Measurements from ENCODE around the gene TRIM56.
"Not testable (repeated sequence)": the region's sequence is repeated elsewhere in the genome, so short reads cannot be mapped to it uniquely, and the experiment has no call there.

TRIM56 gene

DNA sequence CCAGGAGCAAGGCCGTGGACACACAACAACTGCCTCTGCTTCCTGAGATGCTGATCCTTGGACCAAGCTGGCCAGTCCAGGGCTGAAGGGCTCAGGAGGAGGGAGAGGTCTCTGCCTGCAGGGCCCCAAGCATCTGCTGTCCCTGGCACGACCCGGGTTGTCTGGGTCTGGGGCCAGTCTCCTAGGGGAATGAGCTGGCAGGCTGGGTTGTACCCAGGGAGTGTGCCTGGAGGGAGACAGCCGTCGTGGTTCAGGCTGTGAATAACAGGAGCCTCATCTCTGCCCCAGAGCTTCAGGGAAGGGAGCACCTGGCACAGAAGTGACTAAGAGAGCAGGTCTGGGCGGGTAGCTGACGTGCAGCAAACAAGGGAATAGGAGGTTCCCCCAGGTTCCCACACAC is 23.7 kb downstream of the TRIM56 start:
- no peak overlapping the region for H3K4me3 ChIP-seq (ENCODE audit: low read depth, low read length)
- no peak for DNase-seq (ENCODE audit: low read depth)

DNA sequence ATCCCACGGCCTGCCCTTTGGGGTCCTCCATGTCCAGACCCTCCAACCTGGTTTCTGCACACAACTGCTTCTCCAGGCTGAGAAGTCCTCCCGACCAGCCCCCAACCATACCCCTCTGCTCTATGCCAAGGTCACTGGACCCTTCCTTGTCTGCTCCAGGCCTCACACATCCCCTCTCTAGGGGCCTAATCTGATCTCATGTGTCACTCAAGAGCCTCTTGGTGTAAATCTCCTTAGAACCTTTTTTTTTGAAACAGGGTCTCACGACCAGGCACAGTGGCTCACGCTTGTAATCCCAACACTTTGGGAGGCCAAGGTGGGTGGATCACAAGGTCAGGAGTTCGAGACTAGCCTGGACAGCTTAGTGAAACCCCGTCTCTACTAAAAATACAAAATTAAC is 24.1 kb downstream of the TRIM56 start:
- no peak for DNase-seq (ENCODE audit: low read depth)
- H3K4me3 ChIP-seq (ENCODE audit: low read depth, low read length): no peak overlapping the region

DNA sequence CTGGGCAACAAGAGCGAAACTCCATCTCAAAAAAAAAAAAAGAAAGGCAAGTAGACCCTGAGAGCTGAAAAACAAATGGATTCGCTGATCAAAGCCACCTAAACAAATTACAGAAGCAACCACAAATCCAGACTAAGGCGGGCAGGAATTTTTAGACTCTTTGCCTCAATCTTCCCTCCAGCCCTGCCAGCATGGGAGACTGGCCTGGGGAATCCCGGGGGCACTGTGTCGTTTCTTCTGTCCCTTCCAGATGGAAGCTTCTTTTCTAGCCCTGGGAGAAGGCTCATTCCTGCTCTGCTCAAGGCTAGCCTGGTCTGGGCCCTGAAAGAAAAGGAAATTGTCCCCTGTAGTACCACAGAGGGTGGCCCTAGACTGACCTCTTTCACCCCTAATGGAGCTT is 26.0 kb downstream of the TRIM56 start:
- H3K4me3 ChIP-seq (ENCODE audit: low read depth, low read length): no peak overlapping the region
- no peak for DNase-seq (ENCODE audit: low read depth)

DNA sequence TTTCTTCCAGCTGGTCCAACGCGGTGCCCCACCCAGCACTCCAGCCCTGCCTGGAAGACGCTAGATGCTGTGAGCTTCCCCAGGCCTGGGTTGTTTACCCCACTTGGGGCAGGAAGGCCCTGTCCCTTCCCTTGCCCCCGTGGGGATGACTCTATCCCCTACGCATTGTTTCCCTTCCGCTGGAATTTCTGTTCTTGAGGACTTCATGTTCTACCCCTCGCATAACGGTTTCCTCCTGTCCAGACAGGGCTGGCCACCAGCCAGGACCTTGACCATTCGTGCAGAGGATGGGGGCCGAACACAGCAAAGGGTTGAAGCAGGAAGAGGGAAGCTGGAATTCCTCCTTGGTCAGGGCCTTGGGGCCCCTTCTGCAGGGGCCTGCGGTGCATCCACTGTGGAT is 27.0 kb downstream of the TRIM56 start:
- peak; percentile 95 for DNase-seq (ENCODE audit: low read depth)
- H3K4me3 ChIP-seq (ENCODE audit: low read depth, low read length): no peak overlapping the region

DNA sequence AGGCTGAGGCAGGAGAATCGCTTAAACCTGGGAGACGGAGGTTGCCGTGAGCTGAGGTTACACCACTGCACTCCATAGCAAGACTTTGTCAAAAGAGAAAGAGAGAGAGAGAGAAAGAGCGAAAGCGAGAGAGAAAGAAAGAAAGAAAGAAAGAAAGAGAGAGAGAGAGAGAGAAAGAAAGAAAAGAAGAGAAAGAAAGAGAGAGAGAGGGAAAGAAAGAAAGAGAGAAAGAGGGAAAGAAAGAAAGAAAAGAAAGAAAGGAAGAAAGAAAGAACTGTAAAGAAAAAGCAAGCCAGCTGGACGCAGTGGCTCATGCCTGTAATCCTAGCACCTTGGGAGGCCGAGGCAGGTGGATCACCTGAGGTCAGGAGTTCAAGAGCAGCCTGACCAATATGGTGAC is 27.9 kb downstream of the TRIM56 start:
- not testable (repeated sequence) for DNase-seq (ENCODE audit: low read depth); H3K4me3 ChIP-seq (ENCODE audit: low read depth, low read length)

DNA sequence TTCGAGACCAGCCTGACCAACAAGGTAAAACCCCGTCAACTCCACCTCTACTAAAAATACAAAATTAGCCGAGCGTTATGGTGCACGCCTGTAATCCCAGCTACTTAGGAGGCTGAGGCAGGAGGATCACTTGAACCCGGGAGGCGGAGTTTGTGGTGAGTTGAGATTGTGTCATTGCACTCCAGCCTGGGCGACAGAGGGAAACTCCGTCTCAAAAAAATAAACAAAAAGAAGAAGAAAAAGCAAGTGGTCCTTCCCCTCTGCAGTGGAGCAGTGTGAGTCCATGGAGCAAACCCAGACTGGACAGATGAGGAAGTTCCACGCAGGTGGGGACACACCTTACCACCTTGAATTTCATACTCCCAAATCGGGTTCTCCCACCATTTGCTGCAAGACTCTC is 28.6 kb downstream of the TRIM56 start:
- no peak for DNase-seq (ENCODE audit: low read depth)
- no peak overlapping the region for H3K4me3 ChIP-seq (ENCODE audit: low read depth, low read length)

DNA sequence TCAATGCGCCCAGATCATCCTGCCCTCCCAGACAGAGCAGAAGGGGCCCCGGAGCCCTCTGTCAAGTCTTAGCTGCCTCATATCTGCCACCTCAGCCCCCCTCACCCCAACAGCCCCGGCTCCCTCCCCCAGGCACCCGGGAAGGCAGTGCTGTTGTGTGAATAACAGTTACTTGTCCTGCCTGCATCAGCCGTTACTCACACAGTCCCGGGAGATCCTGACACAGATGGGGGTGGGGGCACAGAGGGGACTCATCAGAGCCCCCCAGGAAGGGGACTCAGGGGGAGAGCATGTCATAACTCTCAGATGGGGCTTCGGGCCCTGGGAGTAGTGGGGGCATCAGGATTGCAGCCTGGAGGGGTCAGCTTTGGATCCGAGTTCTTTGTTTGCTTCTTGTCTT is 29.2 kb downstream of the TRIM56 start:
- no peak overlapping the region for H3K4me3 ChIP-seq (ENCODE audit: low read depth, low read length)
- no peak for DNase-seq (ENCODE audit: low read depth)

DNA sequence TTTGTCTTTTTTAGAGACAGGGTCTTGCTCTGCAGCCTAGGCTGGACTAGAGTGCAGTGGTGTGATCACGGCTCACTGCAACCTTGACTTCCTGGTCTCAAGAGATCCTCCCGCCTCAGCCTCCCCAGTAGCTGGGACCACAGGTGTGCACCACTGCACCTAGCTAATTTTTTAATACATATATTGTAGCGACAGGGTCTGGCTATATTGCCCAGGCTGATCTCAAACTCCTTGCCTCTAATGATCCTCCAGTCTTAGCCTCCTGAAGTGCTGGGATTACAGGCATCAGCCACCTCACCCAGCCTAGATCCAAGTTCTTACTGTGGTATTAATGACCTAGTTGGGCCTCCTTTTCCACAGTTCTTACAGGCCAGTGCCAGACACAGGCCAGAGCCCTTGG is 29.9 kb downstream of the TRIM56 start:
- DNase-seq (ENCODE audit: low read depth): no peak
- H3K4me3 ChIP-seq (ENCODE audit: low read depth, low read length): no peak overlapping the region

DNA sequence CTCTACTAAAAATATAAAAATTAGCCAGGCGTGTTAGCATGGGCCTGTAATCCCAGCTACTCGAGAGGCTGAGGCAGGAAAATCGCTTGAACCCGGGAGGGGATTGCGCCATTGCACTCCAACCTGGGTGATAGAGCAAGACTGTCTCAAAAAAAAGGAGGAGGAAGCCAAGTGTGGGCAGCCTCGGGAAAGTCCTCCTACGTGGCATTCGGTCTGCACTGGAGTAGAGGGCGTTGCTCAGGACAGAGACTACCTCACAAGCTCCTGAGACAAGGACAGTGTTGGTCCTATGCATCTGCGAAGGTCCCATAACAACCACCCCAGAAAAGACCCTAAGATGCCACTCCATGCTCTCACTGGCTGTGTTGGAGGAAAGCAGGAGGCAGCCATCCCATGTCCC is 31.6 kb downstream of the TRIM56 start:
- H3K4me3 ChIP-seq (ENCODE audit: low read depth, low read length): no peak overlapping the region
- no peak for DNase-seq (ENCODE audit: low read depth)

DNA sequence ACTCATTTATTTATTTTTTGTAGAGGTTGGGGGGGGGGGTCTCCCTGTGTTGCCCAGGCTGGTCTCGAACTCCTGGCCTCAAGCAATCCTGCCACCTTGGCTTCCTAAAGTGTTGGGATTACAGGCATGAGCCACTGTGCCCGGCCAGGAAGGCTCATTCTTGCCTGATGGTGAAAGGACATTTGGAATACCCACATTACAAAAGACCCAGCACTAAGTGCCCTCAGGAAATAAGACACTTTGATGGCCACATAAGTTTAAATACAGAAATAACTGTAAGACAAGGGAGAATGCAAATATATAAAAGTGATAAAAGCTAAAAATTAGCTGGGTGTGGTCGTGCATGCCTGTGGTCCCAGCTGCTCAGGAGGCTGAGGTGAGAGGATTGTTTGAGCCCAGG is 33.6 kb downstream of the TRIM56 start:
- no peak for DNase-seq (ENCODE audit: low read depth)
- no peak overlapping the region for H3K4me3 ChIP-seq (ENCODE audit: low read depth, low read length)

DNA sequence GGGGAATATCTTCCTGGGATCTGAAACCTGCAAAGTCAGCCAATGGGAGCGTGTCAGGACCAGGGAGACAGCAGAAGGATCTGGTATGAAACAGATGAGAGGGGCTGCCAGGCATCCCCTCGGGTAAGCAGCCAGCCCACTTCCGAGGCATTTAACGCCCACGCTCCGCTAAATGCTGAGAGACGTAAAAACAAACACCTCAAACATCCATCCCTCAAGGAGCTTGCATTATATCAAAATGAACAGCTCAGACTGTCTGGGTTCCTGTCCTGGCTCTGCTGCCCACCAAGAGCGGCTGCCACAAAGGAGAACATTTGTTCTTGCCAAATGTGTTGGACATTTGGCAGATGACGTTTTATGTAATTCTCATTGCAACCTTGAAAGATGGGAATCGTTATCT is 34.6 kb downstream of the TRIM56 start:
- no peak overlapping the region for H3K4me3 ChIP-seq (ENCODE audit: low read depth, low read length)
- DNase-seq (ENCODE audit: low read depth): no peak

DNA sequence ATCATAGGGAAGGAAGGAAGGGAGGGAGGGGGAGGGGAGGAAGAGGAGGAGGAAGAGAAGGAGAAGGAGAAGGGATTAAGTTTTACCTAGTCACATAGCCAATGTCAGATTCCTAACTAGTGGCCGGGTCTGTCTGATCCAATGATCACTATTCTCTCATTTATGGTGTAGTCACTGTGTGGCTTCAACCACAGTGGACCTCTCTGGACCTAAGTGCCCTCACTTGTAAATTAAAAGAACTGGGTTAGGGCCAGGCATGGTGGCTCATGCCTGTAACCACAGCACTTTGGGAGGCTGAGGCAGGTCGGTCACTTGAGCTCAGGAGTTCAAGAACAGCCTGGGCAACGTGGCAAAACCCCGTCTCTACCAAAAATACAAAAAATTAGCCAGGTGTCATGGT is 35.0 kb downstream of the TRIM56 start:
- DNase-seq (ENCODE audit: low read depth): no peak
- no peak overlapping the region for H3K4me3 ChIP-seq (ENCODE audit: low read depth, low read length)

DNA sequence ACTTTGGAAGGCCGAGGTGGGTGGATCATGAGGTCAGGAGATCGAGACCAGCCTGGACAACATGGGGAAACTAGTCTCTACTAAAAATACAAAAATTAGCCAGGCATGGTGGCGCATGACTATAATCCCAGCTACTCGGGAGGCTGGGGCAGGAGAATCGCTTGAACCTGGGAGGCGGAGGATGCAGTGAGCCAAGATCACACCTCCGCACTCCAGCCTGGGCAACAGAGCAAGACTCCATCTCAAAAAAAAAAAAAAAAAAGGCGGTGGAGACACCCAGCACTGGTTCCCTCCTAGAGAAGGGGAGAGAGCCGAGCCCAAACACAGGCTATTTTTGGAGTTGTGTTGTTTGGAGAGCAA is 36.3 kb downstream of the TRIM56 start:
- H3K4me3 ChIP-seq (ENCODE audit: low read depth, low read length); DNase-seq (ENCODE audit: low read depth): not testable (repeated sequence)

DNA sequence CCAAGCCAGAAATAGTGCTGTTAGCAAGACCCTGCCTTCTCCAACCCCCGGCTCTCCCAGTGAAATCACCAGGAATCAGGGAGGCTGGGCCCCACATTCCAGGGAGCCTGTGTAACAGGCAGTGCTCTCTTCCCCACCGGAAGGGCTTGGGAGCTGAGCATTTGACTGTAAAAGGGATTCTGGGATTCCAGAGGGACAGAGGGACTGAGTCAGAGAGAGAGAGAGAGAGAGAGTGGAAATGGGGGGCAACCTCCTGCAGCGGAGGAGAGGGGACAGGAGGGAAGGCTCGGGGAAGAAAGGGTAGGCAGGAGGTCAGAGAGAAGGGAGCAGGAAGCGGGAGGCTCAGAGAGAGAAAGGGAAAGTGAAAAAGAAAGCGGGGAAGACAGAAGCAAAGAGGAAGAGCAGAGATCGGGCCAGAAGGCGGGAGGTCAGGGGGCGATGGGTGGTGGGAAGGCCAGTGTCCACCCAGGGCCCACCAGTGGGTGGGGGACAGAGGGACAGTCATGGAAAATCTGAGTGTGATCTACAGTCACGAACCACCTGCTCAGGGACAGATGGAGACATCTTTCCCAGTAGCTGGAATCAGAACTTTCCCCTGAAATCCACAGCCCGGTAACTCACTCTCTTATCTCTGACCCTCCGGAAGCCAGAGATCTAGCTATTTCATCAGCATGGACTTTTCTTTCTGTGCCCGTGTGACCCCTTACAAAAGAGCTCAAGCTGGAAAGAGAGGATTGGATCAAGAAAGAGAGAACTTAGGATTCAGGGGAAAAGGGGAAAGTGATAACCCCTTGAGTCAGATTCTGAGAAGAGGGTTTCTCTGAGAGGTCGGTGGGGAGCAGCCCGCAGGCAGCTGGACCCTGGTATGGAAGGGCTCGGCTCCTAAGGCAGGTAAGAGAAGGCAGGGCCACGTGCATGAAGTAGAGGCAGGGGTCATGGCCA is 37.0 kb downstream of the TRIM56 start:
- DNase-seq (ENCODE audit: low read depth): peak; percentile 97
- peak overlapping the region; percentile 30 for H3K4me3 ChIP-seq (ENCODE audit: low read depth, low read length)

DNA sequence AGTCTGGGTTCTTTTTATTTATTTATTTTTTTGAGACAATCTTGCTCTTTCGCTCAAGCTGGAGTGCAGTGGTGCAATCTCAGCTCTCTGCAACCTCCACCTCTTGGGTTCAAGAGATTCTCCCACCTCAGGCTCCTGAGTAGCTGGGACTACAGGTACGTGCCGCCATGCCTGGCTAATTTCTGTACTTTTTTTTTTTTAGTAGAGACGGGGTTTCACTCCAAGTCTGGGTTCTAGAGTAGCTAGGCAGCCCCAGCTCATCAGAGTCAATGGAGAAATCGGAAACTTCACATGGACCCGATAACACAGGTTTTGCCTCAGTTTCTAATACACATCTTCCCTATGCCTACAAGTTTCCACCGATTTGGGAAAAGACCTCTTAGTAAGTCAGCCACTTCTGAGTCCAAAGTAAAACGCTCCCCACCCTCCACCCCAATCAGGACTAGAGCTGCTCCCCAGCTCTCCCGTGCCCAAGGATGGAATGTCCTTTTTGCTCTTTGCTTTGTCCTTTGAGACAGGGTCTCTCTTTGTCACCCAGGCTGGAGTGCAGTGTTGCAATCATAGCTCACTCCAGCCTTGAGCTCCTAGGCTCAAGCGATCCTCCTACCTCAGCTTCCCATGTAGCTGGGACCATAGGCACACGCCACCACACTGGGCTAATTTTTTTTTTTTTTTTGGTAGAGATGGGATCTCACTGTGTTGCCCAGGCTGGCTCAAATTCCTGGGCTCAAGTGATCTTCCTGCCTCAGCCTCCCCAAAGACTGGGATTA is 37.8 kb downstream of the TRIM56 start:
- no peak for DNase-seq (ENCODE audit: low read depth)

DNA sequence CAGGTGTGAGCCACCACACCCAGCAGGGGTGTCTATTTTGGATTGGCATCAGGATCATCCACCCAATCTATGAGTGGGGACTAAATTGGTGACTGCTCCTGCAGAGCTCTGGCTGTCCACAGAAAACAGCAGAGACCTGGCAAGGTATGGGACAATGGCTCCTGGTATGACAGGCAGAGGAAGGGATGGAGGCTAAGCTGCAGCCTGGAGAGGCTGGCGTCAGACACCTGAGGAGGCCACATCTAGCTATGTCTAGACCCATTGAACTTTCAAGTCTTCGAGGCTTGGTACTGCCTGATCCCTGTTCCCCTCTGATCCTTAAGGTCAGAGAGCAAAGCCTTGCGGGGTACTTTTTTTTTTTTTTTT is 38.4 kb downstream of the TRIM56 start:
- H3K4me3 ChIP-seq (ENCODE audit: low read depth, low read length): no peak overlapping the region
- DNase-seq (ENCODE audit: low read depth): no peak

More for the DNA sequence above, 37.8 kb downstream of the TRIM56 start:
- no peak overlapping the region for H3K4me3 ChIP-seq (ENCODE audit: low read depth, low read length)

DNA sequence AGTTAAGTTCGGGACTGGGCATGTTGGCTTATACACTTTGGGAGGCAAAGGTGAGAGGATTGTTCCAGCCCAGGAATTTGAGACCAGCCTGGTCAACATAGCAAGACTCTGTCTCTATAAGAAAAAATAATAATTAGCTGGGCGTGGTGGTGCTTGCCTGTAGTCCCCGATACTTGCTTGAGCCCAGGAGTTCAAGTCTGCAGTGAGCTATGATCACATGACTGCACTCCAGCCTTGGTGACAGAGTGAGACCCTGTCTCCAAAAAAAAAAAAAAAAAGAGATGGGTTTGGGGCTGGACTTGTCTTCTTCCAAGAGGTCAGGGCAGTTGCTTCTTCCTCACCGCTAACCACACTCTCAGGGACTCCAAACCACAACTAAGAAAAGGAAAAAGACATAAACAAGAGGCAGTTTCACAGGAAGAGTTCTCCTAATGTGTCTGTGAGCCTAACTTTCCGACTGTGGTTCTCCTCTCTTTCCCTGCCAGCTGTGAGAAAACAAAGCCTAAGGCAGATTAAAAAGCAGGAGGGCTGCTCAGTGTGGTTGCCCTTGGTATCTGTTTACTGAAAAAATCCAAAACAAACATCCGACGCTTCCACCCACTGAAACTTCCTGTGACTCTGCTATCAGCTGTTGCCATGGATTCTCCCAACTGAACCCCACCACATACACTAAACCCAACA is 39.2 kb downstream of the TRIM56 start:
- DNase-seq (ENCODE audit: low read depth): peak; percentile 47

DNA sequence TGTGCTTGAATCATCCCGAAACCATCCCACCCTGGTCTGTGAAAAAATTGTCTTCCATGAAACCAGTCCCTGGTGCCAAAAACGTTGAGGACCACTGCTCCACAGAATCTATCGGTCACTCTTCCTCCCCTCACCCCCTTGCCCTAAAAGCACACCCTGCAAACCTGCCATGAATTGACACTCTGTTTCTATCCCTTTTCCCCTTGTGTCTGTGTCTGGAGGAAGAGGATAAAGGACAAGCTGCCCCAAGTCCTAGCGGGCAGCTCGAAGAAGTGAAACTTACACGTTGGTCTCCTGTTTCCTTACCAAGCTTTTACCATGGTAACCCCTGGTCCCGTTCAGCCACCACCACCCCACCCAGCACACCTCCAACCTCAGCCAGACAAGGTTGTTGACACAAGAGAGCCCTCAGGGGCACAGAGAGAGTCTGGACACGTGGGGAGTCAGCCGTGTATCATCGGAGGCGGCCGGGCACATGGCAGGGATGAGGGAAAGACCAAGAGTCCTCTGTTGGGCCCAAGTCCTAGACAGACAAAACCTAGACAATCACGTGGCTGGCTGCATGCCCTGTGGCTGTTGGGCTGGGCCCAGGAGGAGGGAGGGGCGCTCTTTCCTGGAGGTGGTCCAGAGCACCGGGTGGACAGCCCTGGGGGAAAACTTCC is 40.8 kb downstream of the TRIM56 start:
- peak overlapping the region; percentile 81 for H3K4me3 ChIP-seq (ENCODE audit: low read depth, low read length)
- DNase-seq (ENCODE audit: low read depth): peak; percentile 63

More for the DNA sequence above, 39.2 kb downstream of the TRIM56 start:
- no peak overlapping the region for H3K4me3 ChIP-seq (ENCODE audit: low read depth, low read length)

DNA sequence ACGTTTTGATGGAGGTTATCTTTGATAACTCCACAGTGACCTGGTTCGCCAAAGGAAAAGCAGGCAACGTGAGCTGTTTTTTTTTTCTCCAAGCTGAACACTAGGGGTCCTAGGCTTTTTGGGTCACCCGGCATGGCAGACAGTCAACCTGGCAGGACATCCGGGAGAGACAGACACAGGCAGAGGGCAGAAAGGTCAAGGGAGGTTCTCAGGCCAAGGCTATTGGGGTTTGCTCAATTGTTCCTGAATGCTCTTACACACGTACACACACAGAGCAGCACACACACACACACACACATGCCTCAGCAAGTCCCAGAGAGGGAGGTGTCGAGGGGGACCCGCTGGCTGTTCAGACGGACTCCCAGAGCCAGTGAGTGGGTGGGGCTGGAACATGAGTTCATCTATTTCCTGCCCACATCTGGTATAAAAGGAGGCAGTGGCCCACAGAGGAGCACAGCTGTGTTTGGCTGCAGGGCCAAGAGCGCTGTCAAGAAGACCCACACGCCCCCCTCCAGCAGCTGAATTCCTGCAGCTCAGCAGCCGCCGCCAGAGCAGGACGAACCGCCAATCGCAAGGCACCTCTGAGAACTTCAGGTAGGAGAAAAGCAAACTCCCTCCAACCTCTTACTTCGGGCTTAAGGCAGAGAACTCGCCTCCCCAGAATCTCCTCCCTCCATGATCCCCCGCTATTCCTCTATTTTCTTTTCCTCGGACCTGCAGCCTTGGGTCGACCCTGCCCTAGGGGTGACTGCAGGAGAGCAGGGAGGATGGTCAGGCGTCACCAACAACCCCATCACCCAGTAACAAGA is 41.6 kb downstream of the TRIM56 start, which contains the start of gene SERPINE1:
SERPINE1 (plus strand) TSS at position 454 of the 809 bp plus-strand sequence. CDS start 1,290 bp downstream, outside the sequence.
- peak within 1 kb of the TSS; percentile 81 for H3K4me3 ChIP-seq (ENCODE audit: low read depth, low read length)
- peak; percentile 100 for DNase-seq (ENCODE audit: low read depth)

Data from skeletal muscle cell (primary cell).